ENCODE data around the gene CROT. TPM values are rescaled to one million over a fixed set of nuclear protein-coding genes. Genes with fewer than 3 reads are reported as not detected.

CROT gene
- total RNA-seq, 2 experiments from 2014 or later: 9.5 to 12.6 TPM

- Mint-ChIP-seq H3K4me1 (no peaks in the 10 kb centered on the region), H3K9me3 (no peaks in the 10 kb centered on the region), H3K36me3 (ENCODE audit: low read depth) (no peaks in the 10 kb centered on the region), H3K4me3 (no peak overlapping the region), H3K27ac (no peak overlapping the region), H3K27me3 (peaks cover 7% of the 10 kb centered on the region)
- POLR2A ChIA-PET: no interaction called here
- DNase-seq: no peak
- CTCF ChIA-PET: interaction anchor here (0.6 to 1.6 kb wide), 3 partner anchors 14 to 415 kb away, joined by 3 to 4 read pairs (median 3); no protein-coding TSS in a partner anchor
Observed at GRCh38 chr7:87435546-87435945, 90.1 kb downstream of the CROT start.

- Mint-ChIP-seq H3K36me3 (ENCODE audit: low read depth) (no peaks in the 10 kb centered on the region), H3K27ac (no peak overlapping the region), H3K27me3 (peaks cover 10% of the 10 kb centered on the region), H3K4me1 (peaks cover 3% of the 10 kb centered on the region), H3K9me3 (no peaks in the 10 kb centered on the region), H3K4me3 (no peak overlapping the region)
- CTCF ChIA-PET: no interaction called here
- POLR2A ChIA-PET: no interaction called here
- no peak for DNase-seq
Observed at GRCh38 chr7:87445897-87446296, 100.4 kb downstream of the CROT start.

- POLR2A ChIA-PET: no interaction called here
- H3K4me1 Mint-ChIP-seq: peaks cover 3% of the 10 kb centered on the region
- DNase-seq: no peak
- CTCF ChIA-PET: no interaction called here
- H3K27me3 Mint-ChIP-seq: peaks cover 10% of the 10 kb centered on the region
- no peak overlapping the region for H3K4me3 Mint-ChIP-seq
- H3K36me3 Mint-ChIP-seq (ENCODE audit: low read depth): no peaks in the 10 kb centered on the region
- H3K27ac Mint-ChIP-seq: no peak overlapping the region
- H3K9me3 Mint-ChIP-seq: no peaks in the 10 kb centered on the region
Observed at GRCh38 chr7:87447116-87447635, 101.7 kb downstream of the CROT start.

GRCh38 chr7:87448388-87448787 lies 102.9 kb downstream of the CROT start:
- Mint-ChIP-seq H3K9me3 (no peaks in the 10 kb centered on the region), H3K4me1 (peaks cover 3% of the 10 kb centered on the region), H3K4me3 (no peak overlapping the region), H3K36me3 (ENCODE audit: low read depth) (no peaks in the 10 kb centered on the region), H3K27me3 (peaks cover 10% of the 10 kb centered on the region), H3K27ac (no peak overlapping the region)
- POLR2A ChIA-PET: no interaction called here
- no peak for DNase-seq
- CTCF ChIA-PET: no interaction called here

Other genes with a start within 250 kb of the CROT start
- 10 to 100 TPM; 95.3 to 97.8 TPM for gene DMTF1, start 193.2 kb upstream of the CROT start, total RNA-seq
- gene TMEM243, start 125.9 kb upstream of the CROT start, total RNA-seq: 10 to 100 TPM; 42.1 to 42.5 TPM
- gene ABCB4, start 130.0 kb downstream of the CROT start, total RNA-seq: not detected